NCI-H128 (cell line): ENCODE data around the gene PYCARD.

Experiments
- DNase-seq: peaks from one replicate; lab custom pipeline; 2025; ENCODE audit not compliant: unreplicated experiment; lab: John Stamatoyannopoulos, UW

PYCARD gene

GRCh38 chr16:31167315-31167714, 35.2 kb downstream of the PYCARD start:
- DNase-seq: no peak

- DNase-seq: no peak
Observed at GRCh38 chr16:31157136-31157535, 45.4 kb downstream of the PYCARD start.
